Sciatic nerve (tissue), 2 donors: ENCODE data around the gene ZNF652. TPM values are rescaled to one million over a fixed set of nuclear protein-coding genes. Genes with fewer than 3 reads are reported as not detected.

Source experiments
- ATAC-seq: fragments of 200-7000 bp; cut with Tn5 transposase; one replicate; pipeline ENCODE4 v1.9.1; 2020; ENCODE audit warnings: mild to moderate bottlenecking, moderate library complexity
- DNase-seq: peaks from one replicate; pipeline ENCODE4 v3.0.0-alpha.2; 2020; ENCODE audit warnings: low spot score
- intact Hi-C: fragments of 100-400 bp; cut with DNase I; formaldehyde crosslinking; loops from one replicate; pipeline ENCODE4 v1.14.2; 2022
- total RNA-seq: library from RNA; stranded (reverse); fragmentation: NEBNext Ultra II Directional; extraction: Animal tissue kit (Norgen Biotek cat#: 25700); gene quantifications from one replicate; pipeline ENCODE4 v1.2.1, GENCODE V29; 2021
- donor health status: DM: no; HTN: no; CAD: no.
- donor health status: DM: no; HTN: no; CAD: no.

ZNF652 gene
- total RNA-seq, 1 donor from 2014 or later, result 60.9 TPM

GRCh38 chr17:49334744-49335512, 27.1 kb downstream of the ZNF652 start:
- DNase-seq (no peak), ATAC-seq (no peak)
- intact Hi-C loops, result no loop called here

- DNase-seq, result no peak
- intact Hi-C loops, result no loop called here
- no peak for ATAC-seq
Observed at GRCh38 chr17:49333804-49334203, 28.2 kb downstream of the ZNF652 start.

DNA sequence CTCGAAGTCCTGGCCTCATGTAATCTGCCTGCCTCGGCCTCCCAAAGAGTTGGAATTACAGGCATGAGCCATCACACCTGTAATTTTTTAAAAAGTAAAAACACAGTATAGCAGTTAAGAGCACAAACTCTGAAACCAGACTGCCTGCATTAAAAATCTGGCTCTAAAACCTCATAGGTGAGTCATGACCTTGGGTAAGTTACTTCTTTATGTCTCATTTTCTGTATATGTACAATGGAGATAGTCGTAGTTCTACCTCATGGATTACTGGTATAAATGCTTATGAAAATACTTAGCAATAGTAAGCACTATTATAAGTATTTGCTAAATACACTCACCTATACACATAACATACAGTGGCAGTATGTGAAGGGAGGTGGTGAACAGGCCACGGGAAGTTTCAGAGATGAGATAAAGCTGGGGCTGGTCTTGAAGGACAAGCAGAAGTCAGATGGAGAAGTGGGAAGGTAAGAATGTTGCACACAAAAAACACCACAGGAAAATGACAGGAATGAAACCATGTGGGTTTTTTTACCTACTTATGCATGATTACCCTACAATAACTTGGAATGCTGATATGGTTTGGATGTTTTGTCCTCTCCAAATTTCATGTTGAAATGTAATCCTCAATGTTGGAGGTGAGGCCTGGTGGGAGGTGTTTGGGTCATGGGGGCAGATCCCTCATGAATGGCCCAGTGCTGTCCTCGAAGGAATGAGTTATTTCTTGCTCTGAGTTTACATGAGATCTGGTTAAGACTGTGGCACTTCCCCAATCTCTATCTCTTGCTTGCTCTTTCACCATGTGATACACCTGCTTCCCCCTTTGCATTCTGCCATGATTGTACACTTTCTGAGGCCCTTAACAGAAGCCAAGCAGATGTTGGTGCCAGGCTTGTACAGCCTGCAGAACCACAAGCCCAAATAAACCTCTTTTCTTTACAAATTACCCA, 33.9 kb downstream of the ZNF652 start:
- intact Hi-C loops, result no loop called here
- ATAC-seq, result no peak

DNA sequence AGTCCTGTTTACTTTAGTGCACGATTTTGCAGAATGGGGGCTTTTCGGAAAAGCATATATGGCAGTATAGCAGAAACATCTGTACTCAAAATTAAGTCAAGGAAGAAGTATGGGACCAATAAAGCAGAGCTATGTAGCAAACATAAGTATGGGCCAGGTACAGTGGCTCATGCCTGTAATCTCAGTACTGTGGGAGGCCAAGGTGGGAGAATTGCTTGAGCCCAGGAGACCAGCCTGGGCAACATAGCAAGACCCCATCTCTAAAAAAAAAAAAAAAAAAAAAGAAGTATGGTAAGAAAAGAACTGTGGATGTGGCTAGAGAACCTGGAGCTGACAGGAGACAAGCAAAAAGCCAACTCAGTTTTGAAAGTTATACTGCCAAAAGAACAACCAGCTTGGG, 36.1 kb downstream of the ZNF652 start:
- intact Hi-C loops, result no loop called here
- ATAC-seq (no peak), DNase-seq (no peak)

More for the DNA sequence above, 33.9 kb downstream of the ZNF652 start:
- DNase-seq, result no peak

DNA sequence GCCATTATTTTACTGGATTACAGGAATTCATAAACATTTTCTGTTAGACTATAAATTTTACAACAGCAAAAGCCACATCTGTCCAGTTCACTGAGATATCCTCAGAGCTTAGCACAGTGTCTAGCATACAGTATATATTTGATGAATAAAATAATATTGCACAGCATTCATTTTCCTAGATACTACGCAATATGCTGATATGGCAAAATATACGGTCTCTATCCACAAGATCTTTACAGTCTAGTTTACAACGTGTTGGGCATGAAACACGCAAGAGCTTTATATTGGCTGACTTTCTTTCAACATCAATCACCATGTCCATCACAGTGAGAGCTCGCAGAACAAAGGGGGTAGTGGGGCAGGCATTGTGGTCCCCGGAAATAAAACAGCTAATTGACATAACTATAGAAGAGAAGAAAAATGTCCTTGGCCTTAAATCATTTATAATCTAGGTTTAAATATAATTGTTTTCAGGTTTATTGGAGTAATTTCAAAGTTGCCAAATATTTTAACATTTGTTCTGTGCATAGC, 43.5 kb downstream of the ZNF652 start:
- intact Hi-C loops, result loop anchor here (5.0 kb wide), 1 partner anchor 79 kb away; no protein-coding TSS in a partner anchor
- DNase-seq (no peak), ATAC-seq (no peak)

- intact Hi-C loops, result loop anchor here (5.0 kb wide), 1 partner anchor 80 kb away; no protein-coding TSS in a partner anchor
- no peak for ATAC-seq
- no peak for DNase-seq
Observed at GRCh38 chr17:49316889-49317675, 45.0 kb downstream of the ZNF652 start.

GRCh38 chr17:49316258-49316570, 45.8 kb downstream of the ZNF652 start:
- peak; percentile 52 for ATAC-seq
- no peak for DNase-seq
- intact Hi-C loops, result loop anchor here (5.0 kb wide), 1 partner anchor 81 kb away; no protein-coding TSS in a partner anchor

- ATAC-seq (peak; percentile 98), DNase-seq (peak; percentile 75)
- intact Hi-C loops, result loop anchor here (5.0 kb wide), 1 partner anchor 82 kb away; no protein-coding TSS in a partner anchor
Observed at GRCh38 chr17:49315551-49316257, 46.3 kb downstream of the ZNF652 start.

DNA sequence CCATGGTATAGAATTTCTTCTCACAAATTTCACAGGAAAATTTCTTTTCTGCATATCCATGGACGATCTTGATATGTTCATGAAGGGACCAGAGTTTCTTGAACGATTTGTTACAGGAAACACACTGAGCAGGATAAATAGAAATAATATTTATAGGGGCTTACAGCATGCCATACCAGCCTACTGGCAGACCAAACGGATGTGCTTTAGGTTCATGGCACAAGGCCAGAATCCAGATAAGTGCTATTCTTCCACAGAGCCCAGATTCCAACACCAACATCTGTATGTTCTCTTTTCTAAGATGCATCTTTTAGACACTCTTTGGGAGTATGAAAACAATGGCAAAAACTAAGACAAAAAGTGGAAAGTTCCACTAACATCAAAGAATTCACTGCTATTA, 49.3 kb downstream of the ZNF652 start:
- DNase-seq (no peak), ATAC-seq (no peak)
- intact Hi-C loops, result no loop called here

GRCh38 chr17:49299996-49300395, 62.1 kb downstream of the ZNF652 start:
- DNase-seq, result no peak
- peak; percentile 49 for ATAC-seq
- intact Hi-C loops, result no loop called here

DNA sequence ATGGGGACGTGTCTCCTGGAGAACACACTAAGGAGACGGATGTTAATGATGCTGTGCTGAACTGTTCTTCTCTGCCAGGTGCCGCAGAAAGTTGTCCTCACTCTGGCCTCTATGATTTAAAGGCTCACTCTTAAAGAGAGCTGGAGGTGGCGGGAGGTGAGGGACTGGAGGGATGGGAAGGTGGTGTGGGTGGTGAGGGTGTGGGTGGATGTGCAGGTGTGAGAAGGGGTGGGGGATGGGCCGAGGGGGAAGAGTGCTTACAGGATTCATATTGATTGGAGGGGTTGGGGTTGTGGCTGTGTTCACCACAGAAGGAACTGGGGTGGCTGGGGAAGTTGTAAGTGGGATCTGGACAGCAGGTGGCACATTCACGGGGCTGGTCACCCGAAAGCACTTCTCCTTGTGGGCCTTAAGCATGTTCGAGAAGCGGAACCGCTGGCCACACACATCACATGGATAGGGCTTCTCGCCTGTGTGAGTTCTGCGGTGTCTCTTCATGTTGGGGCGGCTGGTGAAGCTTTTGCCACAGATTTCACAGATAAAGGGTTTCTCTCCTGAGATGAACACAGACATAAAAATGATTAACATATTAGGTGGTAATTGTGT, 63.6 kb downstream of the ZNF652 start:
- DNase-seq (no peak), ATAC-seq (no peak)
- intact Hi-C loops, result no loop called here

GRCh38 chr17:49297141-49297540, 64.9 kb downstream of the ZNF652 start:
- no peak for ATAC-seq
- no peak for DNase-seq
- intact Hi-C loops, result no loop called here

DNA sequence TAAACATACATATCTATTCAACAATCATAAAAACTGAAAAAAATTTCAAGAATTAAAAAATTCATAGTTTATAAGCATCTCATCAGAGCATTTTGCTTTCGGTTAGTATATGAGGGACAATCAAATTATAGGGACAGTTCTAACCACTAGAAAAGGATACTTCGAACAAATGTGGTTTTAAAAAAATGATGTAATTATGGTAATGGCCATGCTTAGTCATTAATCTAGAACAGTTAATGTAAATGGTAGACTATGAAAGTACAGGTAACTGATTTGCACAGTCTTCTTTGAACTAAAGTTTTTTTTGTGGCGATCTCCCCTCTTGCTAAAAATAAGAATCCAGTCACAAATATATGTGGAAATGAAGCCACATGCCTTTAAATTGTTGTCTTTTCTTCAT, 67.9 kb downstream of the ZNF652 start:
- DNase-seq (no peak), ATAC-seq (no peak)
- intact Hi-C loops, result no loop called here

- intact Hi-C loops, result no loop called here
- DNase-seq, result no peak
- ATAC-seq, result no peak
Observed at GRCh38 chr17:49292901-49293300, 69.1 kb downstream of the ZNF652 start.

DNA sequence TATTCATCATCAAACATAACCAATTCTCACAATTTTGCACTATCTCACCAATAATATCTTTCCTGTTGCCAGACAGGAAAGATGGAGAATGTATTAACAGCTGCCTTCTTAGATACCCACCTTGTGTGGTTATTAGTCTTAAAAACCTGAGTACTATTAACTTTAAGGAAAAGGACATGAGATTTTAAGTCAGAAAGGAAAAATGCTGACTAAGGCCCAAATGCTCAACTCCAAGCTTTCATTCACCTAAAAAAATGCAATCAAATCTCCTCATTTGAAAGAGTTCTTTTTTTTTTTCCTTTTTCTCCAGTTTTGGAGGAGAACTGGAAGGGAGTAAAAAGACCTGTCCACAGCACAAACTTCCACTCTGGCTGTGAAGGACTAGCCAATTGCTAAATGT, 70.1 kb downstream of the ZNF652 start:
- no peak for DNase-seq
- intact Hi-C loops, result no loop called here
- no peak for ATAC-seq

GRCh38 chr17:49290690-49291359, 71.2 kb downstream of the ZNF652 start:
- intact Hi-C loops, result no loop called here
- ATAC-seq (no peak), DNase-seq (no peak)

DNA sequence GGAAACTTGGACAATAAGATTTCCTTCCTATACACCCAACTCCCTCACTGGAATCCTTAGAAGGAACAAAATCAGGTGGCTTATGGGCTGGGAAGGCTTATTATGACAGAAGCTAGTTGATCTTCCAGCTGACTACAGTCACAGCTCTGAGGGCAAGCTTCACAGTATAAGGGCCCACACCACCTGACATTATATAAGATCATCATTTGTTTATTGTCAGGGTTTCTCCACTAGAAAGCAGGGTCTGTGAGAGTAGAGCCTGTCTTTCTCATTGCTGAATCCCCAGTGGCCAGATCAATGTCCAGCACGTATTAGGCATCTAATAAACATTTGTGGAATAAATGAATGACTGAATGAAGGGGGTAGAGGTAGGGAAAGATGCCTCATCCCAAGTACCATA, 73.7 kb downstream of the ZNF652 start:
- DNase-seq (no peak), ATAC-seq (no peak)
- intact Hi-C loops, result loop anchor here (10.0 kb wide), 1 partner anchor 64 kb away; no protein-coding TSS in a partner anchor
